GM06990 (cell line): ENCODE data around the gene AMFR.

ENCODE experiments used
- DNase-seq: peaks from one replicate; pipeline ENCODE4 v3.0.0-alpha.2; 2011; ENCODE audit not compliant: insufficient read length; ENCODE audit errors: extremely low read depth
- H3K27me3 ChIP-seq: replicated peaks from 2 replicates; pipeline ENCODE4 v1.6.0; 2011; ENCODE audit warnings: low read length; ENCODE audit not compliant: control insufficient read depth, insufficient read depth
- H3K36me3 ChIP-seq: 2 replicates; pipeline ENCODE4 v1.5.1; 2011; ENCODE audit warnings: low read length; ENCODE audit not compliant: control insufficient read depth, insufficient read depth
- H3K4me3 ChIP-seq: replicated peaks from 2 replicates; pipeline ENCODE4 v1.5.1; 2011; ENCODE audit warnings: low read depth, mild to moderate bottlenecking, control low read depth, low read length
- TF ChIP-seq, protein P1 (sequence below): IDR thresholded peaks from 2 replicates; pipeline ENCODE4 v1.5.1; 2011; ENCODE audit warnings: low read length, control low read depth, mild to moderate bottlenecking, inconsistent platforms; ENCODE audit not compliant: insufficient read depth, poor library complexity, severe bottlenecking

AMFR gene

DNA sequence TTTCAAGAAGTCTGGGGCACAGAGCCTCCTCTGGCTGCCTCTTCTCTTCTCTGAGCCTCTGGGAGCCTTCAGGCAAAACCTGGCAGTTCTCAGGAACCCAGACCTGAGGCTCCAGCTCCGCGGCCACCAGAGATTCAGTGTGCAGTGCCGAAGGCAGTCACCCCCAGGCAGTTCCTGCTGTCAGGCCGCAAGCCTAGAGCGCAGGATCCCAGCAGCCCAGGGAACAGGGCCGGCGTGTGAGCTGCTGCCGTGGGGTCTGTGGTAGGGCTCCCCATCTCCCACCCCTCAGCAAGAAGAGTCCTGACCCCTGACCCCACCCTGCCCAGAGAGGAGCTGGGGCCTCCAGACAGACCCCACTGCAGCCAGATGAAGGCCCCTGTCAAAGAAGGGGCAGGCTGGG, 78.2 kb downstream of the AMFR start:
- H3K36me3 ChIP-seq, result no peaks in the 10 kb centered on the region
- no peaks in the 10 kb centered on the region; the same call in 1 of the 2 replicates for H3K27me3 ChIP-seq
- DNase-seq, result no peak
- TF ChIP-seq, protein P1, sequence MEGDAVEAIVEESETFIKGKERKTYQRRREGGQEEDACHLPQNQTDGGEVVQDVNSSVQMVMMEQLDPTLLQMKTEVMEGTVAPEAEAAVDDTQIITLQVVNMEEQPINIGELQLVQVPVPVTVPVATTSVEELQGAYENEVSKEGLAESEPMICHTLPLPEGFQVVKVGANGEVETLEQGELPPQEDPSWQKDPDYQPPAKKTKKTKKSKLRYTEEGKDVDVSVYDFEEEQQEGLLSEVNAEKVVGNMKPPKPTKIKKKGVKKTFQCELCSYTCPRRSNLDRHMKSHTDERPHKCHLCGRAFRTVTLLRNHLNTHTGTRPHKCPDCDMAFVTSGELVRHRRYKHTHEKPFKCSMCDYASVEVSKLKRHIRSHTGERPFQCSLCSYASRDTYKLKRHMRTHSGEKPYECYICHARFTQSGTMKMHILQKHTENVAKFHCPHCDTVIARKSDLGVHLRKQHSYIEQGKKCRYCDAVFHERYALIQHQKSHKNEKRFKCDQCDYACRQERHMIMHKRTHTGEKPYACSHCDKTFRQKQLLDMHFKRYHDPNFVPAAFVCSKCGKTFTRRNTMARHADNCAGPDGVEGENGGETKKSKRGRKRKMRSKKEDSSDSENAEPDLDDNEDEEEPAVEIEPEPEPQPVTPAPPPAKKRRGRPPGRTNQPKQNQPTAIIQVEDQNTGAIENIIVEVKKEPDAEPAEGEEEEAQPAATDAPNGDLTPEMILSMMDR, result no peak
- H3K4me3 ChIP-seq, result no peak overlapping the region

DNA sequence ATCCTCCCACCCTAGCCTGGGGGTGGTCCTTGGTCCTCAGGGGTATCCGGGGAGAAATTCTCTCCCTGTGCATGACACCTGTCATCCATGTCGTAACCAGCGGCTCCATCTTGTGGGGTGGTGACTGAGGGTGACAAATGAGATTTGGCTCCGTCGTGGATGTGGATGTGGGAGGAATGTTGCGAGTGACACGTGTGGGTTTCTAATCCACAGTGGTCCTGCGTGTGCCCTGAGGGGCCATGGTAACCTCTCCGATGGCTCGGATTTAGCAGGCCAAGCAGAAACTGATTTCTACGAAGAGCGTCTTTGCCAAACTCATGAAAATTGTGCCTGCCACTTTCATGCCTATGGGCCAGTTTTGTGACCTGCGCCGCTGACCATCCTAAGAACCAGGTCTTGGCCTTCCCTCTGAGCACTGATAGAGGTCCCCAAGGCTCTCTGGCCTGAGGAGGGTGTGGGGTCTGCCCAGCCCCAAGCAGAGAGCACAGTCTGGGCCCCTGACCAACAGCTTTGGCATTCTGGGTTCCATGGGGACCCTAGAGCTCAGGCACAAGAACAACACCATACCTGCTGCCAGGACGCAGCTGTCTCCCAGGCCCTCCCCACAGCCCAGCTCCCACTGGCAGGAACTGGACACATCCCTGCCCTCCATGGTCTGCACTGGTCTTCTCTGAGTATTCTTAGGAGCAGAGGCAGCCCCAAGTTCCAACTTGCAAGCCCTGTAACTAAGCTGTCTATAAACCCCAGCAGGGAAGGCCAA, 79.0 kb downstream of the AMFR start:
- TF ChIP-seq, protein P1, result no peak
- Histone ChIP-seq H3K4me3 (no peak overlapping the region), H3K27me3 (no peaks in the 10 kb centered on the region; the same call in 1 of the 2 replicates), H3K36me3 (no peaks in the 10 kb centered on the region)
- no peak for DNase-seq

DNA sequence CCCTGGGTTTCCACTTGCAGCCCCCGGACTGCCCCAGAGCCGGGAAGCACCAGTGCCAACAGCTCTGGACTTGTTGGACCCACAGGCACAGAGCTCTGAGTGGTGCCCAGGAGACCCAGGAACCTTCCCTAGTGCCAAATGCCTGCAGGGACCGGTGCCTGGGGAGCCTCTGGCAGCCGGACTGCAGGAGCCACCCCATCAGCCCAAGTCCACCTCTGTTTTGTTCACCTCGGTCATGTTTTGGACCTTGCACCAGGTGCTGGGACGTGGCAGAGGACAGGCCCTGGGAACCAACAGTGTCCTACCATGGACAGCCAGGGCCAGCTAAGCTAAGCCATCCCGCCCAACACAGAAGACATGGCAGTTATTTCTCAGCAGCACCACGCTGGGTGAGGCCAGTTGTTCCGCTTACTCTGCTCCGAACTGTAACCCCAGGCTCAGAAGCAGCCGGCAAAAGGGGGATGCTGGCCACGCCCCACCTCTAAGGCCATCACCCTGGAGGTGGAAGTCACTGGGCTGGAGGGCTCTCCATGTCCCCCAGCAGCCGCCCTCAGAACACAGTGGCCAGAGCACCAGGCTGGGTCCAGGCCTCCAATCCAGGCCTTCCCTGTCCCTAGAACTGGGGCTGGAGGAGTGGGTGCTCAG, 79.8 kb downstream of the AMFR start:
- Histone ChIP-seq H3K4me3 (no peak overlapping the region), H3K36me3 (no peaks in the 10 kb centered on the region), H3K27me3 (no peaks in the 10 kb centered on the region; the same call in 1 of the 2 replicates)
- TF ChIP-seq, protein P1, result no peak
- no peak for DNase-seq

DNA sequence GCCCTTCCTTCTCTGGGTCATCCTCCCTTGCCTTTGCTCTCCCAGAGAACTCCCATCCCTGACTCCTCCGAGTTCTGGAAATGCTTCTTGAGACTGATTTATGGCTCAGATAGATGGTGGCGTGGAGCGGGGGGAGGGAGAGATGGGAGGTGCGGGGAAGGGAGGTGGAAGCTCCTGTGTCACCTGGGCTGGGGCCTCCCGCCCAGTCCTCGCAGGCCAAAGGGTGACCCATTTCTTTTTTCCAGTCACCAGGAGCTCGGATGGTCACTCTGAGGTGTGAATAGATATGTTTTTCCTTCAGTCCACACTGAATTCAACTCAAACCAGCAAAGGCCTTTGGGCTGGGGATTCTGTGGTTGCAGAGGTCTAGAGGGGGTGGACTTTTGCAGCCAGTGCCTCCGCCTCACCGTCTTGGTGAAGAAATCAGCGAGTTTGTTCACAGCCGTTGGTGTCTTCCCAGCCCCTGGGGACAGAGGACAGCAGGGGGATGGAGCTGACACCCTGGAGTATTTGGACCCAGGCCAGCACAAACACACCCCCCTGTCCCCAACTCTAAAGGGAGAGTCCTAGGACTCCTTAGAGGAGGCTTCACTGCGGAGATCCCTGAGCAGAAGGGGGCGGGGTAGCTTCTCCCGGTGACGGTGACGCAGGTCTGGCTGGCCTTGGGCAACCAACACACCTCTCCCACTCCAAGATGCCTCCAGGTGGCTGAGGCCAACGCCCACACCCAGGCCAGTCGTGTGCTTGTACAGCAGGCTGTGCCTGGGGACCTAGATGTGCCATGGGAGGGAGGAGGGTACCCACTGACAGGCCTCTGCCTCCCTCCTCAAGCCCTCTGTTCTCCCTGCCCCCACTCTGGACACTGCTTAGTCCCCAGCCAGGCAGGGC, 80.6 kb downstream of the AMFR start:
- TF ChIP-seq, protein P1, result no peak
- H3K36me3 ChIP-seq, result no peaks in the 10 kb centered on the region
- H3K27me3 ChIP-seq, result no peaks in the 10 kb centered on the region; the same call in 1 of the 2 replicates
- no peak for DNase-seq
- H3K4me3 ChIP-seq, result no peak overlapping the region

DNA sequence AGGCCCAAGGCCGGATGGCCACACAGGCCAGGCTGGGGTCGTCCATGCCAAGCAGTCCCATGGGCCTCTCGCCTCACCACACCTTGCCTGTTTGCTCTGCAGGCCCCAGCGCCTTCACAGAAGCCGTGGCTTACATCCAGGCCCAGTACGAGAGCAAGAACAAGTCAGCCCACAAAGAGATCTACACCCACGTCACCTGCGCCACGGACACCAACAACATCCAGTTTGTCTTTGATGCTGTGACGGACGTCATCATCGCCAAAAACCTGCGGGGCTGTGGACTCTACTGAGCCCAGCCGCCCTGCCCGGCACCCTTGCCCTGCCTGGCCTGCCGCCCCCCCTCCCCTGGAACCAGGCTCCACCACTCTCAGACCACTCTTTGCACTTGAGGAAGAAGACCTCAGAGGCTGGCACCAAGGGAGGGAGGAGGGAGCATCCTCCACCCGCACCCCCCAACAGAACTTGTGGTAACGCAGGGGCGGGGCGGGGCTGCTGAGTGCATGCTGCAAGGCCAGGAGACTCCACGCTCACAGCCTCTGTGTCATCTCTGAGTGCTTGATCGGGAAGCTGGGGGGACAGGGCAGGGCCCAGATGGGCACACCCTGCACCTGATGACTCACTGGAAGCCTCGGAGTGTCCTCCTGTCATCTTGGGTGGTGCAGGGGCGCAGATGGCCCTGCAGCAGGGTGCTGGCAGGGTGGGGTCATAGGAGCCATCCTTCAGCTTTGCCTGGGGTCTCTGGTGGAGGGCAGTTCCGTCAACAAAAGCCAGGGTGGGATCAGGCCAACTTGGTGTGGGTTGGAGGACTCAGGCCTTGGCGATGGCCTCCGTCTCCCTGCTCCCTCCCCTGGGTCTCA, 81.5 kb downstream of the AMFR start:
- Histone ChIP-seq H3K36me3 (no peaks in the 10 kb centered on the region), H3K4me3 (no peak overlapping the region), H3K27me3 (no peaks in the 10 kb centered on the region; the same call in 1 of the 2 replicates)
- TF ChIP-seq, protein P1, result no peak
- DNase-seq, result no peak
